ENCODE measurements around the gene KLHDC1. TPM values are rescaled to one million over a fixed set of nuclear protein-coding genes. Genes with fewer than 3 reads are reported as not detected.

KLHDC1 gene
- total and polyA plus RNA-seq, 9 of the 15 experiments (the other 6 are each of a cell fraction or from before 2014, with no cell fraction given), result 0.08 to 0.41 (median 0.18) TPM

- no peaks in the 10 kb centered on the region for H3K79me2 ChIP-seq (ENCODE audit: control insufficient read depth, insufficient read depth, low read length)
- no peaks in the 10 kb centered on the region for H3K9me1 ChIP-seq (ENCODE audit: control insufficient read depth, insufficient read depth, low read length)
- H3K4me3 ChIP-seq, result no peak overlapping the region
- BruUV-seq (replicated peaks), result no TSS peak
- no peak overlapping the region for H3K27ac ChIP-seq (ENCODE audit: extremely low read depth, low read depth, low read length)
- no peak overlapping the region for H2AFZ ChIP-seq (ENCODE audit: low read depth, low read length)
- DNase-seq (ENCODE audit: extremely low read depth in 1 of 4, low spot score in 3 of 4), result no peak
- FAIRE-seq, result peak; percentile 15
- no peaks in the 10 kb centered on the region for H3K36me3 ChIP-seq (ENCODE audit: control insufficient read depth, insufficient read depth, low read length)
- H3K4me1 ChIP-seq (replicated peaks in 1 of 2; ENCODE audit: control insufficient read depth in 2 of 2, insufficient read depth in 2 of 2, low read length in 2 of 2), result no peaks in the 10 kb centered on the region; a peak in 1 of 5 replicates
- no peaks in the 10 kb centered on the region for H3K27me3 ChIP-seq (ENCODE audit: control insufficient read depth in 2 of 2, insufficient read depth in 2 of 2, low read length in 2 of 2)
- ChIA-PET CTCF (ENCODE audit: low intra/inter-chr PET ratio) (no interaction called here), POLR2A (no interaction called here)
- ATAC-seq, result peak; percentile 55
- intact Hi-C loops (cut with micrococcal nuclease) (no loop called here), in situ Hi-C loops (cut with MboI) (no loop called here)
- H3K9me3 ChIP-seq (replicated peaks; ENCODE audit: control insufficient read depth, insufficient read depth, low read depth, low read length), result no peaks in the 10 kb centered on the region
- no peak overlapping the region for H3K4me2 ChIP-seq (ENCODE audit: insufficient read depth, low read length)
- 43% methylated on average over 5 of the region's 5 CpGs for WGBS (ENCODE audit: insufficient coverage, low coverage, missing lambda C conversion rate)
- no peak overlapping the region for H3K9ac ChIP-seq (ENCODE audit: insufficient read depth in 1 of 2, low read depth in 2 of 2, low read length in 2 of 2)
- H4K20me1 ChIP-seq (replicated peaks; ENCODE audit: control insufficient read depth, insufficient read depth, low read length), result no peaks in the 10 kb centered on the region
- TF ChIP-seq ELK1 (CRISPR knock-in tag; IDR thresholded peaks at IDR 0.05) (no peak), DLX4 (CRISPR knock-in tag; IDR thresholded peaks at IDR 0.05) (no peak), USF2 (CRISPR knock-in tag; IDR thresholded peaks at IDR 0.05) (peak; percentile 33), KLF13 (tag; IDR thresholded peaks at IDR 0.05; ENCODE audit: borderline replicate concordance, low read depth) (no peak), SMAD4 (CRISPR knock-in tag; conservative IDR thresholded peaks at IDR 0.05) (no peak)
Observed at GRCh38 chr14:49727171-49727570, 34.3 kb downstream of the KLHDC1 start.

Measured in K562 (cell line).